Embryonic facial prominence (tissue), 1 donor: ENCODE data around the gene SV2A.

Experiments used
- DNase-seq: peaks from one replicate; pipeline ENCODE4 v3.0.0-alpha.2; 2016; ENCODE audit errors: extremely low spot score

Gene SV2A

DNA sequence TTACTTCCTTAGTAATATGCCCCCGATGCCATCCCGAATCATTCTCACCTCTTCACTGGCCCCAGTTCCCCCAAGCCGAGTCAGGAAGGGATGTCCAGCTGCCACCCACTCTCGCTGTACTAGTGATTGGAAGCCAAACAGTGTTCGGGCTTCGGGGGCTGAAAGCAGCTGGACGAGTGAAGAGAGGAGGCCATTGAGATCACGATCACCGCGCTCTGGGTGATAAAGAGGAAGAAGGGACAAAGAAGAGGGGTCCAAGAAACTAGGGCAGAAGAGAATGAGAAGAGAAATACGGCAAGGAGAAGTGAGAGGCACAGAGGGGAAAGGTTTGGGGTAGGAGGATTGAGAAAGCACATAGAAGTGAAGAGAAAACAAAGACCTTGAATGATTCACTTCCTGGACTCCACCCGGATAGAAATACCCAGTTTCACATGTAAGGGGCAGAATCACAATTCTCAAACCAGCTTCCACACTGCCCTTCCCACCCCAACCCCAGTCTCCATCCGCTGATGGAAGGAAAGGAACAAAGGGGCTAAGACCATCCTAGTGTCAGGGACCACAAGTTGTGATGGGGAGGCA lies 13.7 kb upstream of the SV2A start:
- DNase-seq = no peak

DNA sequence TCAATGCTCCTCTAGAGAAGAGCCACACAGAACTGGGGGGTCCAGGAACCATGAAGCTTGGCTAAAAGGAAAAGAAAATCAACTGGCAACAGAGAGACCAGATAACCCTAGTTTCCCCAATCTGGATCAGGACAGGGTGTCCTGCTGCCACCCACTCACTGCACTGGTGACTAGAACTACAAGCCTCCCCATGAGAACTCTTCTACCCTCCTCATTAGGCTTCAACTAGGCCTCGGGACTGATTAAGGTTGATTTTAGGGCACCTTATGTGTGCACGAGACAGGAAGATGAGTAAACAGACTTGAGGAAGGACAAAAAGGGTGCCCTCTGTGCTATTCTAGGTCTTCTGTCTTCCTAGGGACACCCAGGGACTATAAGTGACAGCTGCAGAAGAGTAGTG lies 12.2 kb upstream of the SV2A start:
- no peak for DNase-seq

DNA sequence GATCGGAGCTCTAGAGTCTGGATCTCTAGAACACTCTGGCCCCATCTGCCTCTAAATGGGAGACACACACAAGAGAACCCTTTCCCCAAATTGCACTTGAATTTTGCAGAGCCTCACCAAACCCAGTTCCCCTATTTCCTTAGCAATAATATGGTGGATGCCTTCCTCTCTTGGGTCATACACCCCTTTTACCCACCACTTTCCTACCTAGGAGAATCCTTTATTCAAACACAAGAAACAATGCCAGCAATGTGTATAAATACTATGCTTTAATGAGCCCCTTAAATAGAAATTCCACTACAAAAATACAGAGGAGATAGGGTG lies 10.7 kb upstream of the SV2A start:
- no peak for DNase-seq

DNA sequence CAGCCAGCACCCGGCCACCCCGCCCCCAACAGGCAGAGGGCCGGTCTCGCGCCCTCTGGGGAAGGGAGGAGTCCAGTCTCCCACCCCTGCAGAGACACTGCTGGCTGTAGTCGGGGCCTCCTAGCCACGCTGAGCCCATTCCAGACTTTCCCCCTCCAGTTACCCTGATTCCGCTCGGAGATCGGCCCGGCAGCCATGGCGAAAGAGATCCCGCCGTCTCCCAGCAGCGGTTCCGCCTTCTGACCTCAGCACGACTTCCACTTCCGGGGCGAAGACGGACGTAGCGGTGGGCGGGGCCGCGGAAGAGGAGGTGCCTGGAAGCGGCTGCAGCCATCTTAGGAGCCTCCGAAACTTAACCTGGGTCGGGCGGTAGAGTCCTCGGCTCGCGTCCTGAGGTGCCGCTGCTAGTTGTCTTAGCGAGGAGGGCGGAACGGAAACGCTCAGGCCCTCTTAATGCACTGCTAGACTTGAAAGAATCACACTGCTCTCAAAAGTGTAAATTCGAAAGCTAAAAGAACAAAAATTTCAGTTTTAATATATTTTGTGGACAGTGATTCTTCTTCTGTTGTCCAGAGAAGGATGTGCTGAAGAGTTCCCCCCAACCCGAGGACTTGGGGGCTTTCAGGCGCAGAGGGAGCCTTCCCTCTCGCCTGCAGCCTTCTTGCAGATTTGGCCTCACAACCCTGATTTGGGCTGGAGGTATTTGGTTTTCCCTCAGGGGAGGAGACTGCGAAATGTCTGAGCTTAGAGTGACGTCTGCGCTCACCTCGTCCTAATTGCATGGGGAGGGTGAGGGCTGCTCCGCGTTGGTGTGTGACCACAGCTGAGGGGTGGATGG lies 10.1 kb upstream of the SV2A start, which contains the start of gene SF3B4:
TSS of gene SF3B4 (minus strand) at position 241 of the 838 bp plus-strand sequence. CDS start at position 197, 44 bp downstream.
- DNase-seq = peak; percentile 96

DNA sequence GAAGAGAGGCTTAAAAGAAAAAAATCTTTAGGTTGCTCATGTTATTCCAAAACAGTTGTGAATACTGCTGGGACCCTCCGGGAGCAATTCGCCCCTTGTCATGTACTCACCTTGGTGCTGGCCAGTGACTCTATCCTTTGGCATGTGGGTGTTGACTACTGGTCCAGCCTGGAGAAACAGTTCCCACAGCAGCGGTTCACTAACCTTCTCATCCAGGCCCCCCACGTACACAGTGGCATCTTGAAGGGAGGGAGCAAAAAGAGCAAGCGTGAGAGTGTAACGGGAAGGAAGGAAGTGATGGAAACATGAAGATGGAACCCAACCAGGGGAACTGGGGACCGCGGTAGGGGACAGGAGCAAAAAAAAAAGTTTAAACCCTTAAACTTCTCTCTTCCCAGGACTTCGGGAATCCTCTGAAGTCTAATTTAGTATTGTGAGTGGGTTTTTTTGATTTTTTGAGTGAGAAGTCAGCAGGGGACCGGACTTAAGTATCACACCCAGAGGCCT lies 9.5 kb upstream of the SV2A start:
- no peak for DNase-seq

DNA sequence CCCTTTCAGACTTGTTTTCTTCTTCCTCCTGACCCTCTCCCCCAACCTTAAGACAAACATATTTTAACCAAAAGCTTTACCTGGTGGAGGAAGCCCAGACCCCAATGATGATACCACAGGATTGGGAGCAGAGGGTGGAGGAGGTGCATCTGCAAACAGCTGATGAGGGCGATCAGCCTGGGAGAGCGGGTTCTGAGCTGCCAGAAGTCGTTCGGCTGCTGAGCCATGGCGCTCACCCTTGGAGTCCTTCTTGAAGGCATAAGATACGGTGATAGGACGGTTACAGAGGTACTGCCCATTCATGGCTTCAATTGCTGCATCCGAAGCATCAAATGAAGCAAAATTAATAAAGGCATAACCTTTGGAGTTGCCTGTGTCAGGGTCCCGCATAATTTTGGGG lies 8.7 kb upstream of the SV2A start:
- no peak for DNase-seq

DNA sequence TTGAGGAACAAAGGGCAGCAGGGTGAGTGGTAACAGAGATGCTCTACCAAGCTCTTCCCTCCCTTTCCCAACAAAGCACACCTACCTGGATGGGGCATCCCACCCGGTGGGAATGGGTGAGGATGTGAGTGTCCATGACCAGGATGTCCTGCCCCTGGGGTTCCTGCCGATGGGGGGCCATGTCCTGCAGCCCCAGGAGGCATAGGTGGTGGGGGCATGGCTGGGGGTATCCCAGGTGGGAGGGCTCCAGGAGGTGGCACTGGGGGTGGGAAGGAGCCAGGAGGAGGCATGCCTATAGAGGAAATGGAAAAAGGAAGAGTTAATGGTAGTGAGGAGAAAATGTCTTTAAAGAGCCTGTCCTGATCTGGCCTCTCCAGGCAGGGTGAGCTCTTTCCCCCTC lies 8.1 kb upstream of the SV2A start:
- DNase-seq = no peak

DNA sequence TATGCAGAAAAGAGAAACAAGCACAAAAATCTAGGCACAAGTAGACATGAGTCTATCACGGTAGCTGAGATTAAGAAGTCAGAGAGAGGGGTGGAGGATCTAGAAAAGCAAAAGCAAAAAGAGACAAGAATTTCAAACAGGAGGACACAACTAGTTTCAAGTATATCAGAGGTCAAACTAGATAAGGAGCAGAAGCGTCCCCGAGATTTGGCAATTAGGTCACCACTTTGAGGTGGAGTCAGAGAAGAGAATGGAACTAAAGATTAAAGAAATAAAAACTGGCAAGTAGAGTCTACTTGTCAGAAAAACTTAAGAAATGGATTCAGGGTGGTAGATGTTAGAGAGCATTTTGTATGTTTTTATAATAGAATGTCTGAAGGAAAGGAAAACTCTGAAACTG lies 7.7 kb upstream of the SV2A start:
- no peak for DNase-seq

DNA sequence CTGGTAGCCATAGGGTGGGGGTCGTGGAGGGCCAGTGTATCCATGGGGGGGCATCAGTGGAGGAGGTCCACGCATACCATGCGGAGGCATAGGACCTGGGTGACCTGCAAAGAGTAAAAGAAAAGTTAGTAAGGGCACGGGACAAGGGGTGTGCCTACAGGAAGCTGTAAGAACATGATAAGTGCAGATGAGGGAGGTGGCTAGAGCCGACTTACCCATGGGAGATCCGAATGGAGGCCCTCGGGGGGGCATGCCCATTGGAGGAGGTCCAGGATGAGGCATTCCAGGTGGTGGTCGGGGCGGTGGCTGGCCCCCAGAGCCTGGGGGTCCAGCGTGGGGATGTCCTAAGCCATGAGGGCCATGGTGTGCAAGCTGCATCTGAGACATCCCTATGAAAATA lies 6.0 kb upstream of the SV2A start:
- DNase-seq = no peak

DNA sequence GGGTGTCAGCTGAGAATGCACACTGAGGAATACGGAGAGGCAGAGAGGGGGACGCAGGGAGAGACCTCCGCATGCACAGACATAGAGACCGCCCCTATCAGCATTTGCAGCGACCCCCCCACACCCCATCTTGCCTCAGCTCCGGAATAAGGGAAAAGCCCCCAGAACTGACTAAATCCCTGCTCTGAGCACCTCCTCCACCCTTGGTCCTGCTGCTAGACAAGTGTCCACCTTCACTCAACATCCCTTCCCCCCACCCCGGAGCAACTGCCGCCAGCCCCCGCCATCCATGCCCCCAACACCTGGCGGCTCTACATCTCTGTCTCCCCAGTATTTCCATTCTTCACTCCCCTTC lies 769 bp downstream of the SV2A start:
- no peak for DNase-seq

DNA sequence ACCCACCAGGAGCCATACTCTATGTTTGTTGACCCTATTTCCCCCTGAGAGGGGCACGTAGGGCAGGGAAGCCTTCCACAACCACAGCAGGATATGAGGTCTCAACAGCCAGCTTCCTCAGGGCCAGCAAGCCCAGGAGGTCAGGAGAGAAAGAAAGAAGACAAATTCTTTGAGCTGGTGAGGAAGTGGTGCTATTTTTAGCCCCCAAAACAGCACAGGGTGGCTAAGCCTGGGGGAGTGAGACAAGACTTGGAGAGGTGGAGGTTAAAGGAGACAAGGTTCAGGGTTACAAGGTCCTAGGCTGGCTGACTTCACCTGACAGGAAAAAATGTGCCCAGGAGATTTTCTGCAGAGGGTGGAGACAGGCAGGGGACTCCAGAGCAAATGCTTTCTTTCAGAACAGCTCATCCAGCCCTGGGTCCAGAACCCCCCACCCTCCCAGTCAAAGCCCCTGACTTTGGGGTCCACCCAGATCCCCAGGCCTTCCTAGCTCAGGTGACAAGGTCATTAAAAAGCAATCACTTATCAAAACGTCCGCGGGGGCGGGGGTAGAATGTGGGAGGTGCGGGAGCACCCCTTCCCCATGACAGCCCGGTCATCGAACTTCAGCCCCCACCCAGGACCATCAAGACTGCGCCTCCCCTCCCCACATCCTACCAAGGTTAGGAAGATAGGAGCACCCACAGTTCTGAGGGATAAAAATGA lies 1.3 kb downstream of the SV2A start:
- no peak for DNase-seq

DNA sequence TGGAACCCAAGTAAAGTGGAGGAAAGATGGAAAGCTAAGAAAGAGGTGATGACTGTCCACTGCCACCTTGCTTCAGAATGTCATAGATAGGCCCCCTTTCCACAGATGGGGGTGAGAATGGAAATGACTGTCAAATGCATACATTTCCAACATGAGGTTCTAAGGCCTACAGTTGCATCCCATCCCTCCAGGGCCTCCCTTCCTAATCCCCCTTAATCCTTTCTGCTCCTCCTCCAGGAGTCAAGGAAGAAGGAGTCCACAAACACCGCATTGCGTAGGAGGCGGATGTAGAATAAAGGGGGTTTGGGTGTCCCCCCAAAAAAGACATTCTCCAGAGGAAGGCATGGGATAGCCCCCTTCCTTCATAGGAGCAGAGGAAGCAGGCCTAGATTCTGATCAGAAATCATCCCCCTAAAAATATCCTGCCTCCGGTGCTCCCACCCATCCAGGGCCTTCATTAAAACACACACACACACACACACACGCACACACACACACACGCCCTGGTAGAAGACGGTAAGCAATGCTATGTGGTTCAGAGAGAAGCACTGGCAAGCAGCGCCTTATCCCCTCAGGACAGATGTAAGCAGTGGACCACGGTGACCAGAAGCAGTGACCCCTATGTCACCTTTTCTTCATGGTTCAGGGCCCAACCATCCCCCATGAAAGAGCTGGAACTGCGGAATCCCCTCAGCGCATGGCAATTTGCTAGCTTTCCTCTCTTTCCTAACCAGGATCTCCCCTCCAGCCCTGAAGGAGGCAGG lies 2.0 kb downstream of the SV2A start:
- no peak for DNase-seq

DNA sequence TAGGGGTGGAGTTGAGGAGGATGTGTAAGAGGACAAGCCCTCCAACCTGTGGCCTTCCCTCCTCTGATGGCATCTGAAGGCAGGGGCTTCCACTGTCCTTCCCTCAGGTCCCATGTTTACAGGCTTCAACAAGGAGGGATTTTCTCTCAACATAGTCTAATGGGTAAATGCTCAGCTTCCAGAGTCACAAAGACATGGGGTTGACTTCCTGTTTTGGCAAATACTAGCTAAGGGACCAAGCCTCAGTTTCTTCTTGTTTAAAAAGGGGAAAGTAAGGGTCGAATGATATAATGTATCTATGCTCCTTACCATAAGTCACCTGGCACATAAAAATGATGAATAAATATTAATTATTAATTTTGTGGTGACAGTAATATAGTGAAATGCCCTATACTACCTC lies 3.1 kb downstream of the SV2A start:
- no peak for DNase-seq

DNA sequence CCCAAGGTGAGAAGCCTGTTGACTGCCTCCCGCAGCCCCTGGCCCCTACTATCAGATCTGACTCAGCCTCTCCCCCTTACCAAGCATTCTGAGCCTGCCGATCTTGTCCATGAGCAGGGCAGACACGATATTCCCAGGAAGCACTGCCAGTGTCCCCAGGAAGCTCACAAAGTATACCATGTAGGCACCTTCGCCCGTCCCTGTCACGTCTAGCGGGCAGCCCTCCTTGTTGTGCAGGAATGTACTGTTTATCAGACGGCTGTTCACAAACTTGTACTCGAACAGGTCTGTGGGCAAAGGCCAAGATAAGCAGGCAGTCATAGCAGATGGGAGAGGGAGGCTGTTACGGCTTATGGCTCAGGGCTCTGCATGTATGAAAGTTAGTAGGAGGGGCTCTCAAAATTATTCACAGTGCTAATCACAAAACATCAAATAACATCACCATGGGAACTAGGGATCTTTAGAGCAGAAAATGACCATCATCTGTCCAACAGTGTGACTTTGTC lies 11.0 kb downstream of the SV2A start:
- DNase-seq = no peak

DNA sequence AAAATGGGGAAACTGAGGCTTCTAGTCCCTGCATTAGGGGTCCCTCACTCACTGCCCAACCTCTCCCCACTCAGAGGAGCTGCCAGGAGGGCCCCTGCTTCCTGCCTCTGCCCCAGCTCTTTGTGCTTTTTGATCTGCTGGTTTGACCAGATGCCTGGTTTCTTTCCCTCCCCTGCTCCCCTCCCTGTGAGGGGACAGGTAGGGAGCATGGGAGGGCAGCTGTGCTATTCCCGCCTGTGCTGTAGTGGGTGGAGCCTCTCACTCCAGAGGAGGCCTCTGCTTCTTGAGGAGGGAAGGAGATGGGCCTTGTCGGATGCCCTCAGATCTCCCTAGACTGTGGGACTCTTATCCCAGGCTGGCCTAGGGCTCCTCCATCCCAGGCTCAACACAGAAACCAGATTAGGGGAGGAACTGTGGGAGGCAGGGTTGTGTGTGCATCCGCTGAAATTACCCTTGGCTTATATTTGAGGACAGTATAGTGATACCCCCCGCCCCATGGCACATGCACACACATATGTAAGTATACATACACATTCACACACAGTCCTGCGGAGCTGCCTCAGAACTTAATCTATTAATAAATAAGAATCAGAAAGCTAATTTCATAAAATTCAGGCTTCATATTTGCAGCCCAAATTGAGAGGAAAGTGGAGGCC lies 13.7 kb downstream of the SV2A start:
- DNase-seq = no peak

DNA sequence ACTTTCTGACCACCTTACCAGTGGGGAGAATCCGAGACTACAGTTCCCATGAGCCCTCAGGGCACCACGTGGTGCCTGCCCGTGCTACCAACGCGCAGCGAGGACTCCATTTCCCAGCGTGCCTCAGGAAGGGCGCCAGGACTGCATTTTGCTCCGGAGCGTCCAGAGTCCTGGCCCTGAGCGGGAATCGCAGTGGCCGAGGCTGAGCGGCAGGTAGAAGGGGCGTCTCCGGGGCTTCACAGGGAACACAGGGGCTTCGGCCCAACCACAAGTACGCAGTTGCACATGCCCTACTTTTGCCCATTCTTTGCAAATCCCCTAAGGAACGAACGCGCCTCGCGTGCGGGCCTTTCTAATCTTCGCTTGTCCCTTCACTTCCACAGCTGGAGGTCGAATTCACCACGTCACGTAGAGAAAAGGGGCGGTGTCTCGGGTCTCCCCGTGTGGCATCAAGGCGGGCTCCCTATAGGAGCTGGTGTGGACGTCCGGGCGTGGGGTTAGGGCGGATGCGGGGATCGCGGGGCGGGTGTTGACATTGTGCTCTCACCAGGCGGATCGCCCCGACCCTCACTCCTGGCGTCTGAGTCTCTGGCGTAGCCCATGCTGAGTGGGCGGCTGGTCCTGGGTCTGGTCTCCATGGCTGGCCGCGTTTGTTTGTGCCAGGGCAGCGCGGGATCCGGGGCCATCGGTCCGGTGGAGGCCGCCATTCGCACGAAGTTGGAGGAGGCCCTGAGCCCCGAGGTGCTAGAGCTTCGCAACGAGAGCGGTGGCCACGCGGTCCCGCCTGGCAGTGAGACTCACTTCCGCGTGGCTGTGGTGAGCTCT lies 18.0 kb downstream of the SV2A start, which contains the start of gene BOLA1:
TSS of gene BOLA1 (plus strand) at position 109 of the 825 bp plus-strand sequence. CDS start at position 601, 492 bp downstream.
- DNase-seq = peak; percentile 91

DNA sequence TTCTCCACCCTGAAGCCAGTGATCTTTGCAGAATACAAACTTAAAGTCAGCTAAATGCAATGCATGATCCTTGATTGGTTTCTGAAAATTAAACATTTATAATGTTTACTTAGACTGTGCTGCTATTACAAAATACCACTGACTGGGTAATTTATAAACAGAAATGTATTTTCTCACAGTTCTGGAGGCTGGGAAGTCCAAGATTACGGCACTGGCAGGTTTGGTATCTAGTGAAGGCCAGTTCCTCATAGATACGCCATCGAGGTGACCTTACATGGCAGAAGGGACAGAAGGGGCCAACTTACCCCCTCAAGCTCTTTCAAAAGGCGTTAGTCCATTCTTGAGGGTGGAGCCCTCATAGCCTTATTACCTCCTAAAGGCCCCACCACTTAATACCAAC lies 21.1 kb downstream of the SV2A start:
- DNase-seq = no peak

DNA sequence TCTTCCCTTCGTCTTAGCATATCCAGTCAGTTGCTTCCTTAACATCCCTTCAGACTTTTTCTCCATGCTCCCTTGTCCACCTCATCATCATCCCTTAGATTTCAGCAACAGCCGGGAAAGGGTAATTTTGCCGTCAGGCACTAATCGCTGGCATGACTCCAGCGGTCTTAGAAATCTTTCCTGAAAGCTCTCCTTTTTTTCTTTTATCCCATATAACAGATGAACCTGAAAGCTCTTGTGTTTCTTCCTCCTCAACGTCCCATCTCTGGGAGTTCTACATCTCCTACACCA lies 28.7 kb downstream of the SV2A start:
- DNase-seq = no peak

DNA sequence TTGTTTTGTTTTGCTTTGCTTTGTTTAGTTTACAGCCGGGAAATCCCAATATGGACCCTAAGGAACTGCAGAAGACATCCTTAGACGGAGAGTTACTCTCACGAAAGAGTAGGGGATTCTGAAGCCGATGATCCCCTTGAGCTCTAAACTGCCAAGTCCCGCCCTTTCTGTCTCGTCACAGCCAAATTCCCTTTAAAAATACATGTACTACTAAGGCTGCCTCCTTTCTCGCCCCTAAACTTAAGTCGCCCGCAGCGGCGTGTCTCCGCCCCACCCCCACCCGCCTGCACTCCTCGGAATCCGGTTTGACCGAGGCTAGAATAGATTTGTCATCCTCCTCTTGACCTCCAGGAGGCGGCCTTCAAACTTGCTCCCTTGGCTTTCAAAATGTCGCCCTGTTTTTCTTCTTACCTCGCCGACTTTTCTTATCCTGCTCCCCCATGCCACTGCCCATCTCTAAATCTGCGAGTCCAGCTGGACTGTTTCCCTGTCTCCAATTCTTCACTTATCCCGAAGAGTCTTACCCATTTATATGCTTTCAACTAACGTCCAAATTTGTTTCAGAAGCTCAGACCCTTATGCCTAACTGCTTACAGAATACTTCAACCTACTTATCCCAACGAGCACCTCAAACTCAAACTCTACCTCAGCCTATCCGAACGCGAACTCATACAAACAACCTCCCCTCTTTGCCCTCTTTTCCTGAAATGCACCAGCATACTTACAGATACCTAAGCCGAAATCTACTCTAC lies 29.2 kb downstream of the SV2A start:
- peak; percentile 92 for DNase-seq
